Measurements from ENCODE around the gene ADCY5. TPM values are rescaled to one million over a fixed set of nuclear protein-coding genes. Genes with fewer than 3 reads are reported as not detected.

The ADCY5 gene
- total RNA-seq, 1 experiment from 2014 or later: 0.24 TPM

DNA sequence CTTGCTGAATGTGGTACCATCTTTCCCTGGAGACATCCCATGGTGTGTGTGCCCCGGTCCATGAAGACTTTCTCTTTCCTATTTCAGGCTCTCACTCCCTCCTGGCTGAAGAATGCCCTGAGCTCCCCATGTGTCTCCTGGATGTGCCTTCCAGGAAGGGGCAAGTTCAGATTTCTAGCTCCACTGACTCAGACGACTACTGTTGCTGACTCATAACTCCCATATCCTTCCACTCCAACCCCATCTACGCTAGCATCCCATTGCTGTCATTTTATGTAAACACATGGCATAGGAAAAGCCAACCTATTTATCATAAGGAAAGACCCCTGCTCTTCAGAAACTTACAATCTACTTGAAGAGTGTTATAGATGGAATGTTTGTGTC, 95.0 kb downstream of the ADCY5 start:
- CTCF ChIA-PET: no interaction called here
- Histone ChIP-seq H3K79me2 (ENCODE audit: low read depth) (no peaks in the 10 kb centered on the region), H3K9me3 (ENCODE audit: insufficient read depth, low read depth) (no peaks in the 10 kb centered on the region), H3K4me2 (no peak overlapping the region), H3F3A (ENCODE audit: insufficient read depth, low read depth) (no peaks in the 10 kb centered on the region), H3K9me2 (ENCODE audit: insufficient read depth) (no peaks in the 10 kb centered on the region), H3K4me1 (replicated peaks; ENCODE audit: insufficient read depth) (no peaks in the 10 kb centered on the region), H3K27me3 (ENCODE audit: insufficient read depth, low read depth) (no peaks in the 10 kb centered on the region), H3K27ac (no peak overlapping the region), H4K20me1 (ENCODE audit: insufficient read depth) (no peaks in the 10 kb centered on the region), H3K4me3 (no peak overlapping the region), H3K36me3 (ENCODE audit: low read depth) (no peaks in the 10 kb centered on the region), H2AFZ (no peak overlapping the region)
- BruUV-seq (replicated peaks): no TSS peak
- no peak for DNase-seq
- POLR2A ChIA-PET (ENCODE audit: unreplicated experiment): no interaction called here
- TF ChIP-seq, protein P1, sequence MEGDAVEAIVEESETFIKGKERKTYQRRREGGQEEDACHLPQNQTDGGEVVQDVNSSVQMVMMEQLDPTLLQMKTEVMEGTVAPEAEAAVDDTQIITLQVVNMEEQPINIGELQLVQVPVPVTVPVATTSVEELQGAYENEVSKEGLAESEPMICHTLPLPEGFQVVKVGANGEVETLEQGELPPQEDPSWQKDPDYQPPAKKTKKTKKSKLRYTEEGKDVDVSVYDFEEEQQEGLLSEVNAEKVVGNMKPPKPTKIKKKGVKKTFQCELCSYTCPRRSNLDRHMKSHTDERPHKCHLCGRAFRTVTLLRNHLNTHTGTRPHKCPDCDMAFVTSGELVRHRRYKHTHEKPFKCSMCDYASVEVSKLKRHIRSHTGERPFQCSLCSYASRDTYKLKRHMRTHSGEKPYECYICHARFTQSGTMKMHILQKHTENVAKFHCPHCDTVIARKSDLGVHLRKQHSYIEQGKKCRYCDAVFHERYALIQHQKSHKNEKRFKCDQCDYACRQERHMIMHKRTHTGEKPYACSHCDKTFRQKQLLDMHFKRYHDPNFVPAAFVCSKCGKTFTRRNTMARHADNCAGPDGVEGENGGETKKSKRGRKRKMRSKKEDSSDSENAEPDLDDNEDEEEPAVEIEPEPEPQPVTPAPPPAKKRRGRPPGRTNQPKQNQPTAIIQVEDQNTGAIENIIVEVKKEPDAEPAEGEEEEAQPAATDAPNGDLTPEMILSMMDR (conservative IDR thresholded peaks at IDR 0.05): no peak
- TF ChIP-seq EZH2 (IDR thresholded peaks at IDR 0.05; ENCODE audit: low read depth): no peak
- intact Hi-C loops (cut with micrococcal nuclease; ENCODE audit: unreplicated experiment): no loop called here

DNA sequence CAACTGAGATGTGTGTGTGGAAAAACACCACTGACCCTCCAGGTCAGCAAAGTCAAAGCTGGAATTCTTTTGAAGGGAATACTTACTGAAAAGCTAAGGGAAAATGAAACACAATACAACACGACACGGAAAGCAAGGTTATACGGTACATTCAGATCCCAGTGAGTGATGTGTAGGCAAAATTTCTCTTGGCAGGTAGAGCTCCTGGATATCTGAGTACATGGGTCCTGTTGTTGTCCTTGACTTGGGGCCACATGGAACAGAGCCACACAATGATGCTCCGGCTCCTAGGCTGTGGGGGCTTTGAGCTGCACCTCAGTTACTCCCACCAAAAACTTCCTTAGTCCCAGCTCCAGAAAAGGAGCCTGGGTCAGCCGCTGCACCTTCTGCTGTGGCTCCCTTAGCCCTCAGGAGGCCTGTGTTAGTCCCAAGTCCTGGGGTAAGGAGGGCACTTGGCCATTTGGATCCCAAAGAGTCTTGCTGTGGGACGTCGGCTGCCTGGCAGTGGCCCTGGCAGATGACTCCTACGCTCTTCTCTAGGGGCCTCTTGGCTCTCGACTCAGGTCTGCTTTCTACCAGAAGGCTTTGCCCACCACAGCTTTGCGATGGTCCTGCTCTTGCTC, 95.6 kb downstream of the ADCY5 start:
- BruUV-seq (replicated peaks): no TSS peak
- no peak for TF ChIP-seq EZH2 (IDR thresholded peaks at IDR 0.05; ENCODE audit: low read depth)
- TF ChIP-seq, protein P1 (conservative IDR thresholded peaks at IDR 0.05): no peak
- H3K27ac ChIP-seq: no peak overlapping the region
- intact Hi-C loops (cut with micrococcal nuclease; ENCODE audit: unreplicated experiment): no loop called here
- H3K9me3 ChIP-seq (ENCODE audit: insufficient read depth, low read depth): no peaks in the 10 kb centered on the region
- no peak overlapping the region for H3K4me2 ChIP-seq
- H2AFZ ChIP-seq: no peak overlapping the region
- ChIA-PET POLR2A (ENCODE audit: unreplicated experiment) (no interaction called here), CTCF (no interaction called here)
- no peak overlapping the region for H3K4me3 ChIP-seq
- H3K27me3 ChIP-seq (ENCODE audit: insufficient read depth, low read depth): no peaks in the 10 kb centered on the region
- H3K79me2 ChIP-seq (ENCODE audit: low read depth): no peaks in the 10 kb centered on the region
- H3K9me2 ChIP-seq (ENCODE audit: insufficient read depth): no peaks in the 10 kb centered on the region
- no peaks in the 10 kb centered on the region for H3K4me1 ChIP-seq (replicated peaks; ENCODE audit: insufficient read depth)
- H3F3A ChIP-seq (ENCODE audit: insufficient read depth, low read depth): no peaks in the 10 kb centered on the region
- H4K20me1 ChIP-seq (ENCODE audit: insufficient read depth): no peaks in the 10 kb centered on the region
- no peak for DNase-seq
- no peaks in the 10 kb centered on the region for H3K36me3 ChIP-seq (ENCODE audit: low read depth)

DNA sequence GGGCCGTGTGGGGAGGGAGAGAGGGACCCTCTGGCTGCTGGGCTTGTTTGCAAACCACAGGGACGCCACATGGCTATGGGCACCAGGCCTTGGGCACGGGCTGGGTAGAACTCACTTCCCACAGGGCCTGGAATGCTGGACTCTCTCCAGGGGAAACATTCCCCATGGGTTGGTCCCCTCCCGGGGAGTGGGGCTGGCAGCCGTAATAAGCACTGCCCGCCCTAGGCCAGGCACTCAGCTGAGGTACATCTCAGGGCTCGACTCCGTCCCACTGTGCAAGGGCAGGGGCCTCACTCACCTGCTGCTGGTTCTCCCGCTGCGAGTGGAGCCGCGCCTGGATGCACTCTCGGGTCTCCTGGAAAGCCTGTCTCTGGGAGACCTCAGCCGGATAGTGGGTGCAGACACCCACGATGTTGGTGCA, 96.7 kb downstream of the ADCY5 start:
- H3K36me3 ChIP-seq (ENCODE audit: low read depth): no peaks in the 10 kb centered on the region
- no peak overlapping the region for H3K4me2 ChIP-seq
- POLR2A ChIA-PET (ENCODE audit: unreplicated experiment): no interaction called here
- intact Hi-C loops (cut with micrococcal nuclease; ENCODE audit: unreplicated experiment): no loop called here
- no peaks in the 10 kb centered on the region for H3K79me2 ChIP-seq (ENCODE audit: low read depth)
- CTCF ChIA-PET: no interaction called here
- H3K4me3 ChIP-seq: no peak overlapping the region
- no peak for DNase-seq
- H2AFZ ChIP-seq: no peak overlapping the region
- no peaks in the 10 kb centered on the region for H3K4me1 ChIP-seq (replicated peaks; ENCODE audit: insufficient read depth)
- no peaks in the 10 kb centered on the region for H3K27me3 ChIP-seq (ENCODE audit: insufficient read depth, low read depth)
- no peak overlapping the region for H3K27ac ChIP-seq
- no peaks in the 10 kb centered on the region for H3K9me2 ChIP-seq (ENCODE audit: insufficient read depth)
- no TSS peak for BruUV-seq (replicated peaks)
- H3K9me3 ChIP-seq (ENCODE audit: insufficient read depth, low read depth): no peaks in the 10 kb centered on the region
- no peaks in the 10 kb centered on the region for H4K20me1 ChIP-seq (ENCODE audit: insufficient read depth)
- no peaks in the 10 kb centered on the region for H3F3A ChIP-seq (ENCODE audit: insufficient read depth, low read depth)
- TF ChIP-seq EZH2 (IDR thresholded peaks at IDR 0.05; ENCODE audit: low read depth): no peak
- TF ChIP-seq, protein P1 (conservative IDR thresholded peaks at IDR 0.05): no peak
